Lung microvascular endothelial cell (primary cell): ENCODE data around the gene FRMPD4. TPM values are rescaled to one million over a fixed set of nuclear protein-coding genes. Genes with fewer than 3 reads are reported as not detected.

Experiments used
- DNase-seq, 2 donors: peaks; one replicate each; pipeline versions ENCODE4 v3.0.0 to v3.0.0-alpha.2; 2010; ENCODE audit warnings: low read depth in 2 of 2
- total RNA-seq: library from RNA; depleted of rRNA; stranded (reverse); fragments of >200 nt; gene quantifications from 2 replicates; pipeline ENCODE4 v1.2.1, GENCODE V29; 2014

Gene FRMPD4
- total RNA-seq, 1 donor from 2014 or later = not detected

GRCh38 chrX:12210971-12211370 is 72.7 kb downstream of the FRMPD4 start:
- DNase-seq = no peak

GRCh38 chrX:12223650-12224049 is 85.4 kb downstream of the FRMPD4 start:
- no peak for DNase-seq

- DNase-seq = no peak
These were observed 86.8 kb downstream of the FRMPD4 start for GRCh38 chrX:12225107-12225506.

- no peak for DNase-seq
These were observed 89.3 kb downstream of the FRMPD4 start for GRCh38 chrX:12227412-12228041.

GRCh38 chrX:12228862-12229261 is 90.6 kb downstream of the FRMPD4 start:
- no peak for DNase-seq

- DNase-seq = no peak
These were observed 91.7 kb downstream of the FRMPD4 start for GRCh38 chrX:12229986-12230385.

- DNase-seq = no peak
These were observed 96.5 kb downstream of the FRMPD4 start for GRCh38 chrX:12234534-12235329.

- DNase-seq = no peak
These were observed 97.9 kb downstream of the FRMPD4 start for GRCh38 chrX:12236156-12236555.

- no peak for DNase-seq
These were observed 98.9 kb downstream of the FRMPD4 start for GRCh38 chrX:12237131-12237530.

- DNase-seq = no peak
These were observed 99.5 kb downstream of the FRMPD4 start for GRCh38 chrX:12237771-12238170.

DNA sequence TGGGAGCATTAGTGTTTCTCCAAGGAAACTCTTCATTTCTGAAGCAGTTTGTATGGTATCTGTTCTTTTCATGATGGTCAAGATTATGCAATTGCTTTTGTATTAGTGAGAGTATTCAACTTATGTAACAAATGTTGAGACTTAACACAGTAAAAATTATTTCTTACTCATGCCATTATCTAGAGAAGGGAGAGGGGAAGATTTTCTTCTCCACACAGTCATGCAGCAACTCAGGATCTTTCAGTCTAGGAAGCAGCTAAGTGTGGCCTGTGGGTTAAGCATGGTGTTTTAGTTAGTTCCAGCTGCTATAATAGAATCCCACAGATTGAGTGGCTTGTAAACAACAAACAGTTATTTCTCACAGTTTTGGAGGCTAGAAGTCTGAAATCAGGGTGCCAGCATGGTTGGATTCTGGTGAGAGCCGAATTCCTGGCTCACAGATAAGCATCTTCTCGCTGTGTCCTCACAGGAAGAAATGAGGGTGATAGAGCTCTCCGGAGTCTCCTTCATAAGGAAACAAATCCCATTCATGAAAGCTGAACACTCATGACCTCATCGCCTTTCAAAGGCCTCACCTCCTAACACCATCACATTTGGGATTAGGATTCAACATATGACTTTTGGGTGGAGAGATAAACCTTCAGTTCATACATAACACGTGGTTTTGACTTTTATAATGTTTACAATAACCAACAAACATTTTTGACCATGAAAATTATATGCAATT is 101.2 kb downstream of the FRMPD4 start:
- DNase-seq = no peak

DNA sequence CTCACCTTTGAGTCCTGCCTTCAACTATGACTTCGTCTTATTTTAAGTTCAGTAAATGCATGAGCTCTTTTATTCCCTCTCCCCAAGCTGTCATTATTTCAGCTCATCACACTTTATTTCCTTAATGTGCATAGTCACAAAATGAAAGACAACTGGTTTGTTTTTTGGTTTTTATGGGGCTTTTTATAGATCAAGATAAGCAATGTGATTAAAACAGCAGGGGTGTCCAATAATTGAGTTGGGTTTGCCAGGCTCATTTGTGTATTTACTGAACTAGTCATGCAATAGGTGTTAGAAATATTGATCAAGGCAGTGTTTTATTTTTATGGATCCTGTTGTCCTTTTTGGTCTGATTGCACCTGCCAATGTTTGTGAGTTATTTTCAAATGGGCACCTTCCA is 102.2 kb downstream of the FRMPD4 start:
- DNase-seq = no peak

- DNase-seq = no peak
These were observed 102.8 kb downstream of the FRMPD4 start for GRCh38 chrX:12241026-12241425.

DNA sequence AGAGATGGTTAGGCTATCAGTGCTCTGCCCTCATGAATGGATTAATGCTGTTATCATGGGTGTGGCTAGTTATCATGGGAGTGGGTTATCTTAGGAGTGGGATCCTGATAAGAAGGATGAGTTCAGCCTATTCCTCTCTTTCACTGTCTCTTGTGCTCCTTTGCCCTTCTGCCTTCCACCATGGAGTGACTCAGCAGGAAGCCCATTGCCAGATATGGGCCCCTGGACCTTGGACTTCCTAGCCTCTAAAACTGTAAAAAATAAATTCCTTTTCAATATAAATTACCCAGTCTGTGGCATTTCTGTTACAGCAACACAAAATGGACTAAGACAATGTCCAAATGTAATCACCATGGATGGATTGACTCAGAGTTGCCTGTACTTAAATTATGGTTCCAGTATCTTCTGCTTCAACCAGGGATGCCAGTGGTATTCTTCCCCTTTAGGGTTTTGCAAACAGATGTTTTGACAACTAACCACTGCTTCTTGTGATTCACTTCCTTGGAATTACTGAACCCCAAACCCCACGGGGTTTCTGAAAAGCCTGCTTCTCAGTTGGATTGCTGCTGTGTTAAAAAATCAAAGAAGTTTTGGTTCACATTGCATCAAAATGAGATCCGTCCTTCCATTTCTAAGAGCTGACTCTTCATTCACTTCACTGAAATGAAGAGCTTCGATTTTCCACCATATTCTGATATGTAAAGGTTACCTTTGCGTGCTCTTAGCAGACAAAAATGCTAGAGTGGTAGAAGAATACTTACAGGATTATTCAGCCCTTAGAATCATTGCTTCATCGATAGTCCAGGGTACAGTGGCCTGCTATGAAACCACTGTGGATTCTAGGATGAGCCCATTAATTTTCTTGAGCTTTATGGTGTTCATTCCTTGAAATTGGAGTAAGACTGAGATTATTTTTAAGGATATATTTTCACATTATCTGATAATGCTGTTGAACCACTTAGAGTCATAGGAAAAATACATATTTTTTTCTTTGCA is 107.7 kb downstream of the FRMPD4 start:
- DNase-seq = no peak

- DNase-seq = no peak
These were observed 111.7 kb downstream of the FRMPD4 start for GRCh38 chrX:12249997-12250396.

DNA sequence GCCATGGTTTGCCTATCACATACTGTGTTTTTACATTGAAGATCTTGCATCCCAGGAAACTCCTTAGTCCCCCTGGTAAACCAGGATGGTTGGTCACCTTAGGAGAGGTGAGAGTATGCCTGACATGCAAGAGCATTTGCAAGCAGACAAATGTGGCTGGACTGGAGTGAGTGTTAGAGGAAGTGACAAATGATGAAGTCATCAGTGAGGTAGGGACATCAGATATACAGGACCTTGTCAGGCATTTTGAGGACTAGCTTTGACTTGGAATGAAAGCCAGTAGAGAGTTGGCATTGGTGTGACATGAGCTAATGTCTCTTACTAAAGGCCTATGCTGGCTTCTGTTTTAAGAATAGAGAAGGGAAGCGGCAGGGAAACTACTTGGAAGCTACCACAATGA is 124.9 kb downstream of the FRMPD4 start:
- no peak for DNase-seq

DNA sequence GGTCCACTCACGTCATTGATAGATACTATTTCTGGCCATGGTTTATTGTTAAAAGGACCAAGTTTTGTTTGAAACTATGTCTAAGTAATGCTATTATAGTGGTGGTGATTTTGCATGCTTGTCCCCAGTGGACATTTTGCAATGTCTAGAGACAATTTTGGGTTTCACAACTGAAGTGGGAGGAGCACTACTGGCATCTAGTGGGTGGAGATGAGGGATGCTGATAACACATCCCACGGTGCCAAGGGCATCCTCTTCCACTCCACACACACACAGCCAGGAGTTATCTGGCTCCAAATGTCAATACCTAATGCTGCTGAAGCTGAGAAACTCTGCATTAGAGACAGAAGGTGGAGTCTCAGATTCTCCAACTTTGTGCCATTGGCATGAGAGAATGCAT is 131.2 kb downstream of the FRMPD4 start:
- no peak for DNase-seq

DNA sequence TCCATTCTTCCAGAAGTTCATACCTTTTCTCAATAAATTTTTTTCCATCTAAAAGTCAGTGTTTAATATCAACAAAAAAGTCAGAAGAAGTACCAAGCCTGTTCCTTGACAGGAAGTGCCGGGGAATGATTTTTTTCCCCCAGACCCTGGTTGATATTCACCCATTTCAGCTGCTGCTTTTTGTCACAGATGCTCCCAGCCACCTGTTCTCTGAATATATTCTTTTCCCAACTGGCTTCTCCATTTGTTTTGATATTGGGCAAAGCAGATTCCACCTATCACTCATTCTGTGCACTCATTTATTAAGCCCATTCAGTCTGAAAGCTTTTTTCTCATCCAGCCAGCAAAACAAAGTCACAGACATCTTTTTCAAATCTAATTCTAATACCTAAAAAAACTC is 139.9 kb downstream of the FRMPD4 start:
- DNase-seq = no peak

GRCh38 chrX:12282991-12283390 is 144.7 kb downstream of the FRMPD4 start:
- no peak for DNase-seq

GRCh38 chrX:12292996-12293765 is 154.9 kb downstream of the FRMPD4 start:
- DNase-seq = no peak

DNA sequence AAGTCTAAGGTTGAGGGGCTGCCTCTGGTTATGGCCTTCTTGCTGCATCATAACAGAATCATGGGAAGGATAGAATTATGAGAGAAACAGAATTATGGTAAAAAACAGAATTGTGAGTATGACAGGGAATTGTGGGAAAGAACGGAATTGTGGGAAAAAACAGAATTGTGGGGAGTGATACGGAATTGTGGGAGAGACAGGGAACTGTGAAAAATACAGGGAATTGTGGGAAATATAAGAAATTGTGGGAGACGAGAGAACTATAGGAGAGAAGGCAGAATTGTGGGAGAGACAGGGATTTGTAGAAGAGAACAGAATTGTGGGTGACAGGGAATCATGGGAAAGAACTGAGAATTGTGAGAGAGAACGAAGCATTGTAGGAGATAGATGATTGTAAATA is 159.1 kb downstream of the FRMPD4 start:
- DNase-seq = no peak
